MM.1S (cell line): ENCODE measurements around the gene NATD1.

Experiments used
- DNase-seq: peaks from one replicate; pipeline ENCODE4 v3.0.0-alpha.2; 2015
- H2AFZ ChIP-seq: fragments of 300-600 bp; sonication (generic); 2 replicates; pipeline ENCODE4 v1.6.0; 2016; ENCODE audit warnings: antibody characterized with exemption, low read length
- H3F3A ChIP-seq: fragments of 300-600 bp; sonication (generic); 2 replicates; pipeline ENCODE4 v1.6.1; 2016; ENCODE audit warnings: mild to moderate bottlenecking, antibody characterized with exemption, low read length, moderate library complexity, mixed read lengths; ENCODE audit not compliant: insufficient read depth
- H3K27ac ChIP-seq: fragments of 300-600 bp; sonication (generic); 2 replicates; pipeline ENCODE4 v1.5.1; 2016; ENCODE audit warnings: mild to moderate bottlenecking, low read length
- H3K27me3 ChIP-seq: fragments of 300-600 bp; sonication (generic); replicated peaks from 2 replicates; pipeline ENCODE4 v1.6.0; 2016; ENCODE audit warnings: low read length; ENCODE audit not compliant: insufficient read depth
- H3K36me3 ChIP-seq: fragments of 300-600 bp; sonication (generic); replicated peaks from 2 replicates; pipeline ENCODE4 v1.6.1; 2016; ENCODE audit warnings: mild to moderate bottlenecking, low read length, mixed read lengths; ENCODE audit not compliant: insufficient read depth
- H3K4me1 ChIP-seq: fragments of 300-600 bp; sonication (generic); 2 replicates; pipeline ENCODE4 v1.6.1; 2016; ENCODE audit warnings: low read length, mixed read lengths
- H3K4me2 ChIP-seq: fragments of 300-600 bp; sonication (generic); 2 replicates; pipeline ENCODE4 v1.6.0; 2016; ENCODE audit warnings: low read depth, low read length
- H3K4me3 ChIP-seq: fragments of 300-600 bp; sonication (generic); 2 replicates; pipeline ENCODE4 v1.5.1; 2016; ENCODE audit warnings: low read length, mixed read lengths
- H3K79me2 ChIP-seq: fragments of 300-600 bp; sonication (generic); 2 replicates; pipeline ENCODE4 v1.6.1; 2016; ENCODE audit warnings: mixed run types, low read length, mixed read lengths
- H3K9ac ChIP-seq: fragments of 300-600 bp; sonication (generic); 2 replicates; pipeline ENCODE4 v1.6.1; 2016; ENCODE audit warnings: low read length, mixed read lengths
- H3K9me2 ChIP-seq: fragments of 300-600 bp; sonication (generic); replicated peaks from 2 replicates; pipeline ENCODE4 v1.6.1; 2016; ENCODE audit warnings: mild to moderate bottlenecking, low read length, mixed read lengths; ENCODE audit not compliant: insufficient read depth
- H3K9me3 ChIP-seq: fragments of 300-600 bp; sonication (generic); replicated peaks from 2 replicates; pipeline ENCODE4 v1.6.1; 2016; ENCODE audit warnings: mild to moderate bottlenecking, low read length, mixed read lengths; ENCODE audit not compliant: insufficient read depth
- H4K20me1 ChIP-seq: fragments of 300-600 bp; sonication (generic); 2 replicates; pipeline ENCODE4 v1.6.1; 2016; ENCODE audit warnings: mild to moderate bottlenecking, low read length, moderate library complexity, mixed read lengths; ENCODE audit not compliant: insufficient read depth
- EZH2 ChIP-seq: fragments of 300-600 bp; sonication (generic); optimal IDR thresholded peaks from 2 replicates; pipeline ENCODE3; 2017; ENCODE audit warnings: low read depth, mild to moderate bottlenecking, antibody characterized with exemption, low read length, mixed read lengths
- EZH2phosphoT487 ChIP-seq: fragments of 300-600 bp; sonication (generic); IDR thresholded peaks from 2 replicates; pipeline ENCODE4 v1.6.1; 2018; ENCODE audit warnings: antibody characterized with exemption, low read length
- TF ChIP-seq, protein P1 (sequence below): fragments of 300-600 bp; sonication (generic); IDR thresholded peaks from 2 replicates; pipeline ENCODE4 v1.5.1; 2016; ENCODE audit warnings: antibody characterized with exemption, low read length, mixed read lengths

The NATD1 gene

DNA sequence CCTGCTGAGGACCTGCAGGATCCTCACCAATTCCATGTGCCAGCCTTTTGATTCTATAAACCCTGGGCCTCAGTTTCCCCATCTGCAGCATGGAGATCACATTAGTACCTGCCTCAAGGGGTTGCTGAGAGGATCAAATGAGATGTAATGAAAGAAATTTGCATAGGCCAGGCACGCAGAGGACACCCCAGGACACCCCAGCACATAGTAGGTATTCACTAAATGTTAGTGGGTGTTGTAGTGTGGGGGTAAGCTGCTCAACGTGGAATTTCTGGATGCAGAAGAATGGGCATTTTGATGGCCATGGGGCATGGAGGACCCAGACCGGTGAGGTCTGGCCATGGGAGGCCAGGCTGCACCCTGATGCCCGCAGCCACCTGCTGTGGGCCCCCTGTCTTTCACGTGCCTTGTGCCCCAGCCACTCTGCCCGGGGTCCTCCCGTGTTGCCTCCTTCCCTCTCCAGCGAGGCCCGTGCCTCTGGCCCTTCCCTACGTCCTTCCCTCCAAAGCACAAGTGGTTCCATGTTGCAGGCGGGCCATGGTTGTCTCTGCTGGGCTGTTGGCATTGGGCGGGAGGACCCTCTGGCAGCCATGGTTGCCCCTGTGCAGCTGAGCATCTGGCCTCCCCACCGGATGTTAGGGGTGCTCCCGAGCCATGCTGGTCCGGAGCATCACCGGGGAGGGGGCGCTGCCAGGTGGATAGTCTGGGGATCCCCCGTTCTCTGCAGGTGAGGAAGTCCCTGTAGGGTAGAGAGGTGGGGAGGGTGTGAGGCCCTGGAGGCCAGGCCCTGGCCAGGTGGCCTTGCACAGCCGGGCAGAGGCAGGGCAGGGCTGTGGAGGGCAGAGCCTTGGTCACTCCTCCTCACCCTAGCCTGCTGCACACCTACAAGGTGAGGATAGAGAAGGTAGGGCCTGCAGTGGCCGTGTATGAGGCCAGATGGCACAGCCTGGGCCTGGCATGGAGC, 39.9 kb upstream of the NATD1 start:
- H3K27me3 ChIP-seq = no peaks in the 10 kb centered on the region
- DNase-seq = no peak
- peaks cover 16% of the 10 kb centered on the region; the same call in 1 of the 2 replicates for H4K20me1 ChIP-seq
- H3K79me2 ChIP-seq = peaks cover 98% of the 10 kb centered on the region
- H3K9me3 ChIP-seq = no peaks in the 10 kb centered on the region
- no peak for TF ChIP-seq EZH2
- H3K9me2 ChIP-seq = no peaks in the 10 kb centered on the region
- no peak overlapping the region for H3K4me3 ChIP-seq
- no peaks in the 10 kb centered on the region for H3K36me3 ChIP-seq
- peaks cover 4% of the 10 kb centered on the region; the same call in 1 of the 2 replicates for H3F3A ChIP-seq
- H3K27ac ChIP-seq = no peak overlapping the region
- no peak overlapping the region for H3K9ac ChIP-seq
- H3K4me1 ChIP-seq = no peaks in the 10 kb centered on the region
- H2AFZ ChIP-seq = no peak overlapping the region
- H3K4me2 ChIP-seq = no peak overlapping the region

DNA sequence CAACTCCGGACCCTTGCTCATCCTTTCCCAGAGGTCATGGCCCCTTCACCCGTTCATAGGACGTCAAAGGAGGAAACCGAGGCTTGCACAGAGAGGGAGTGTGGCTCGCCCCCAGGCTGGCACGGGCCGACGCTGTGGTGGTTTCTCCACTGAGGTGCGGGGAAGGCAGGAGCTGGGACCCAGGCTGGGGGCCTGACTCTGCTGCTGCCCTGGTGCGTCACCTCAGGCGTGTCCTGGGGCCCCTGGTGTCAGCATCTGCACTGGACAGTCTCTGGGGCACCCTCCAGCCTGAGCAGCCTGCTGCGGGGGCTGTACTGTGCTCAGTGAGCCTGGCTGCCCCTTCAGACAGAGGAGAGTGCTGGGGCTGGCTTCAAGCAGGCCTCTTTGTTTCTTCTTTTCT, 38.7 kb upstream of the NATD1 start:
- no peak for DNase-seq
- Histone ChIP-seq H3K4me3 (no peak overlapping the region), H3K9me2 (no peaks in the 10 kb centered on the region), H3K27ac (no peak overlapping the region), H3K4me2 (no peak overlapping the region), H2AFZ (no peak overlapping the region), H3K4me1 (peaks cover 8% of the 10 kb centered on the region), H4K20me1 (peaks cover 16% of the 10 kb centered on the region; the same call in 1 of the 2 replicates), H3K36me3 (no peaks in the 10 kb centered on the region), H3K9ac (no peak overlapping the region), H3K27me3 (no peaks in the 10 kb centered on the region), H3K9me3 (no peaks in the 10 kb centered on the region), H3F3A (peaks cover 14% of the 10 kb centered on the region; the same call in 1 of the 2 replicates), H3K79me2 (peaks cover 98% of the 10 kb centered on the region)
- TF ChIP-seq EZH2phosphoT487 (no peak), EZH2 (no peak)
- TF ChIP-seq, protein P1, sequence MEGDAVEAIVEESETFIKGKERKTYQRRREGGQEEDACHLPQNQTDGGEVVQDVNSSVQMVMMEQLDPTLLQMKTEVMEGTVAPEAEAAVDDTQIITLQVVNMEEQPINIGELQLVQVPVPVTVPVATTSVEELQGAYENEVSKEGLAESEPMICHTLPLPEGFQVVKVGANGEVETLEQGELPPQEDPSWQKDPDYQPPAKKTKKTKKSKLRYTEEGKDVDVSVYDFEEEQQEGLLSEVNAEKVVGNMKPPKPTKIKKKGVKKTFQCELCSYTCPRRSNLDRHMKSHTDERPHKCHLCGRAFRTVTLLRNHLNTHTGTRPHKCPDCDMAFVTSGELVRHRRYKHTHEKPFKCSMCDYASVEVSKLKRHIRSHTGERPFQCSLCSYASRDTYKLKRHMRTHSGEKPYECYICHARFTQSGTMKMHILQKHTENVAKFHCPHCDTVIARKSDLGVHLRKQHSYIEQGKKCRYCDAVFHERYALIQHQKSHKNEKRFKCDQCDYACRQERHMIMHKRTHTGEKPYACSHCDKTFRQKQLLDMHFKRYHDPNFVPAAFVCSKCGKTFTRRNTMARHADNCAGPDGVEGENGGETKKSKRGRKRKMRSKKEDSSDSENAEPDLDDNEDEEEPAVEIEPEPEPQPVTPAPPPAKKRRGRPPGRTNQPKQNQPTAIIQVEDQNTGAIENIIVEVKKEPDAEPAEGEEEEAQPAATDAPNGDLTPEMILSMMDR = no peak

DNA sequence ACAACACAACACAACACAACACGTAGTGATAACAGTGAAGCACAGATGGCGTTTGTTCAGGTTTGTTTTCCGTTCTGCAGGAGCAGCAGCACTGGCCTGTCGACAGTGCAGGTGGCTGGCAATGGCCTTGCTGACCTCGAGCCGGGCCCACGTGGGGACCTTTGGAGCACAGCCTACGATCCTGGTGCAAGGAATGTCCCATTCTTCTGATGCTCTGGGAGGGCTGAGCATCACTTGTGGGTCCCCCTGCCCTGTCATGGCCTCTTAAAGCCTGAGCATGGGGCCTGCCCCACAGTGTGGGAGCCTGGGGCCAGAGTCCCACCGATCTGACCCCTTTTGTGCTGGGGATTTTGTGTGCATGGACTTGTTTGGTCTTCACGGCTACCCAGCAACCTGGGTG, 38.1 kb upstream of the NATD1 start:
- TF ChIP-seq, protein P1 = no peak
- TF ChIP-seq EZH2 = no peak
- TF ChIP-seq EZH2phosphoT487 = no peak
- Histone ChIP-seq H2AFZ (no peak overlapping the region), H3K36me3 (no peaks in the 10 kb centered on the region), H3K9me3 (no peaks in the 10 kb centered on the region), H3K27ac (no peak overlapping the region), H3K79me2 (peaks cover 98% of the 10 kb centered on the region), H4K20me1 (peaks cover 16% of the 10 kb centered on the region; the same call in 1 of the 2 replicates), H3K4me2 (no peak overlapping the region), H3K27me3 (no peaks in the 10 kb centered on the region), H3K4me1 (peaks cover 12% of the 10 kb centered on the region), H3K9me2 (no peaks in the 10 kb centered on the region), H3K4me3 (no peak overlapping the region), H3F3A (peaks cover 19% of the 10 kb centered on the region; the same call in 1 of the 2 replicates), H3K9ac (no peak overlapping the region)
- no peak for DNase-seq
